HUES48 (cell line): ENCODE results near the gene ZBTB37.
"Not testable (repeated sequence)": the region's sequence is repeated elsewhere in the genome, so short reads cannot be mapped to it uniquely, and the experiment has no call there.

Experiments
- H3K27ac ChIP-seq: one replicate; pipeline ENCODE4 v1.7.0; 2013; ENCODE audit warnings: low read depth, low read length, inconsistent platforms
- H3K27me3 ChIP-seq: 2 replicates; pipeline ENCODE4 v1.6.1; 2013; ENCODE audit warnings: mild to moderate bottlenecking, low read length; ENCODE audit not compliant: control insufficient read depth, insufficient read depth
- H3K36me3 ChIP-seq: 2 replicates; pipeline ENCODE4 v1.6.1; 2013; ENCODE audit warnings: low read length; ENCODE audit not compliant: control insufficient read depth, insufficient read depth
- H3K4me1 ChIP-seq: 2 replicates; pipeline ENCODE4 v1.6.1; 2013; ENCODE audit warnings: mild to moderate bottlenecking, low read length; ENCODE audit not compliant: control insufficient read depth, insufficient read depth
- H3K4me3 ChIP-seq: 2 replicates; pipeline ENCODE4 v1.5.1; 2013; ENCODE audit warnings: mild to moderate bottlenecking, low read depth, low read length
- H3K9ac ChIP-seq: 2 replicates; pipeline ENCODE4 v1.6.1; 2013; ENCODE audit warnings: mild to moderate bottlenecking, low read depth, low read length, moderate library complexity
- H3K9me3 ChIP-seq: 2 replicates; pipeline ENCODE4 v1.6.1; 2013; ENCODE audit warnings: low read length; ENCODE audit not compliant: control insufficient read depth, insufficient read depth

Gene ZBTB37

GRCh38 chr1:173914366-173914871 is 46.2 kb downstream of the ZBTB37 start:
- H3K9me3 ChIP-seq: no peaks in the 10 kb centered on the region
- H3K4me1 ChIP-seq: no peaks in the 10 kb centered on the region
- H3K4me3 ChIP-seq: no peak overlapping the region
- no peaks in the 10 kb centered on the region for H3K27me3 ChIP-seq
- no peaks in the 10 kb centered on the region for H3K36me3 ChIP-seq
- no peak overlapping the region for H3K9ac ChIP-seq
- H3K27ac ChIP-seq: no peak overlapping the region

DNA sequence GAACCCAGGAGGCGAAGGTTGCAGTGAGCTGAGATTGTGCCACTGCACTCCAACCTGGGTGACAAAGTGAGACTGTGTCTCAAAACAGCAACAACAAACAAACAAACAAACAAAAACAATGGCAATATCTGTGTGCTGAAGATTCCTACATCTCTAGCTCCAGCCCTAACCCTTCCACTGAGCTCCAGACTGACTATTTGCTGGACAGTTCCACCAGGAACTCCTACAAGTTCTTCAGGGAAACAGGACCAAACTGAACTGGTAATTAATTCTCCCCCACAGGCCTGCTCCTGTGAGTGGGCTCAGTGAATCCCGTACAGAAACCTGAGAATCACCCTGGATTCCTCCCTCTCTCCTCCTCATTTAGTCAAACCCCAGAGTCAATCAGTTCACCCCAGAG is 47.4 kb downstream of the ZBTB37 start:
- Histone ChIP-seq H3K9ac (no peak overlapping the region), H3K36me3 (no peaks in the 10 kb centered on the region), H3K27ac (no peak overlapping the region), H3K9me3 (no peaks in the 10 kb centered on the region), H3K4me3 (no peak overlapping the region), H3K27me3 (no peaks in the 10 kb centered on the region), H3K4me1 (no peaks in the 10 kb centered on the region)

GRCh38 chr1:173916667-173917066 is 48.5 kb downstream of the ZBTB37 start:
- H3K27ac ChIP-seq: no peak overlapping the region
- H3K4me3 ChIP-seq: no peak overlapping the region
- no peaks in the 10 kb centered on the region for H3K36me3 ChIP-seq
- no peak overlapping the region for H3K9ac ChIP-seq
- H3K9me3 ChIP-seq: no peaks in the 10 kb centered on the region
- no peaks in the 10 kb centered on the region for H3K4me1 ChIP-seq
- H3K27me3 ChIP-seq: no peaks in the 10 kb centered on the region

- Histone ChIP-seq H3K4me3 (no peak within 1 kb of the TSS), H3K9me3 (no peaks in the 10 kb centered on the region), H3K27me3 (no peaks in the 10 kb centered on the region), H3K4me1 (no peaks in the 10 kb centered on the region), H3K36me3 (no peaks in the 10 kb centered on the region), H3K9ac (no peak within 1 kb of the TSS), H3K27ac (no peak within 1 kb of the TSS)
Observed at GRCh38 chr1:173917149-173917548, 49.0 kb downstream of the ZBTB37 start, which contains the start of gene SERPINC1. TSS of gene SERPINC1 (minus strand) at chr1:173917327. CDS start at chr1:173917259, 68 bp downstream.

GRCh38 chr1:173917635-173918493 is 49.7 kb downstream of the ZBTB37 start:
- Histone ChIP-seq H3K27ac (no peak overlapping the region), H3K4me3 (no peak overlapping the region), H3K36me3 (no peaks in the 10 kb centered on the region), H3K4me1 (no peaks in the 10 kb centered on the region), H3K27me3 (no peaks in the 10 kb centered on the region), H3K9me3 (no peaks in the 10 kb centered on the region), H3K9ac (no peak overlapping the region)

- Histone ChIP-seq H3K9ac (no peak overlapping the region), H3K27ac (no peak overlapping the region), H3K9me3 (no peaks in the 10 kb centered on the region), H3K27me3 (no peaks in the 10 kb centered on the region), H3K4me3 (no peak overlapping the region), H3K4me1 (no peaks in the 10 kb centered on the region), H3K36me3 (no peaks in the 10 kb centered on the region)
Observed at GRCh38 chr1:173920861-173921260, 52.7 kb downstream of the ZBTB37 start.

DNA sequence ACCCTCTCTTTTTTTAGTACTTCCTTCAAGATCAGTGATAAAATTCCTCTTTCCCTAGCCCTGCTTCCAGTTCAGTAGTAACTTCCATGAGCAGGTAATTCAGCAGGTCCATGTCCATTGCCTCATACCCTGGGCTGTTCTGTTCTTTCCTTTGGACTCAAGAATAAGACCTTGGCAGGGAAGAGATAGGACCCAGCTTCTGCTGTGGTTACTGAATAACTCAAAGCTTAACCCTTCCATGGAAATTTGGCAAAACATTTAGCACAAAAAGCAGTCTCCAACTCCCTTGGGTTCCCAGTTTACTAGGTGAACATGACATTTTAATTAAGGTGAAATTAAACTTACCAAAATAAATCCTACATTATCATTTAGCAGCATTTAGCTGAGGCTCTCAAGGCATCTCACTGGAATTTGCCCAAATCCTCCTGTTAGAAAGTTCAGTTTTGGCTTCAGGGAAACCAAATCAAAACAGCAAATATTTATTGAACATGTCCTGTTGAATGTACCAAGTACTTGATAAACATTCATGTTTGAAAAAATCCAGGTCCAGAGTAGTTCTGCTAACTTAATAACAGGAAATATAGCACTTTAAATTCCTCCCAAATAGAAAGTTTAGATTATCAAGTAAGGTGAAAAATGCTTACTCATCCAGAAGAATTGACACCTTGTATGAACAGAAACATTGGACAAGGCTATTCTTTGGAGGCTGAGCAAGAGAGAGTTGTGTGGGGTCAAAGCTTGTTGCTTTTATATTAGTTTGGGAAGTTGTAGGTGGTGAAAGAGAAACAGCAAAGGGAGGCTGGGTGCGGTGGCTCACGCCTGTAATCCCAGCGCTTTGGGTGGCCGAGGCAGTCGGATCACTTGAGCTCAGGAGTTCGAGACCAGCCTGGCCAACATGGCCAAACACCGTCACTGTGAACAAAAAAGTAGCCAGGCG is 57.4 kb downstream of the ZBTB37 start:
- no peaks in the 10 kb centered on the region for H3K36me3 ChIP-seq
- no peak overlapping the region for H3K9ac ChIP-seq
- no peaks in the 10 kb centered on the region for H3K9me3 ChIP-seq
- no peak overlapping the region for H3K4me3 ChIP-seq
- H3K27me3 ChIP-seq: no peaks in the 10 kb centered on the region
- no peak overlapping the region for H3K27ac ChIP-seq
- no peaks in the 10 kb centered on the region for H3K4me1 ChIP-seq

DNA sequence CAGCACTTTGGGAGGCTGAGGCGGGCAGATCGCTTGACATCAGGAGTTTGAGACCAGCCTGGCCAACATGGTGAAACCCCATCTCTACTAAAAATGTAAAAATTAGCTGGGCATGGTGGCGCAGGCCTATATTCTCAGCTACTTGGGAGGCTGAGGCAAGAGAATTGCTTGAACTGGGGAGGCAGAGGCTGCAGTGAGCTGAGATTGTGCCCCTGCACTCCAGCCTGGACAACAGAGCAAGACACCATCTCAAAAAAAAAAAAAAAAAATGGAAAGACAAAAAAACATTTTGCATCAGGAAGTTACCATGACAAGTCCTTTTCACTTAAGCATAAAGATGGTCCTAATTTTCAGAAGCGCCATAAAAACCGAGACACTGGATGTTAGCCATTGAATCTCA is 62.4 kb downstream of the ZBTB37 start:
- not testable (repeated sequence) for H3K4me3 ChIP-seq, H3K27ac ChIP-seq, H3K27me3 ChIP-seq, H3K9me3 ChIP-seq, H3K9ac ChIP-seq
- Histone ChIP-seq H3K36me3 (peaks cover 20% of the 10 kb centered on the region; the same call in 1 of the 2 replicates), H3K4me1 (peaks cover 18% of the 10 kb centered on the region)

DNA sequence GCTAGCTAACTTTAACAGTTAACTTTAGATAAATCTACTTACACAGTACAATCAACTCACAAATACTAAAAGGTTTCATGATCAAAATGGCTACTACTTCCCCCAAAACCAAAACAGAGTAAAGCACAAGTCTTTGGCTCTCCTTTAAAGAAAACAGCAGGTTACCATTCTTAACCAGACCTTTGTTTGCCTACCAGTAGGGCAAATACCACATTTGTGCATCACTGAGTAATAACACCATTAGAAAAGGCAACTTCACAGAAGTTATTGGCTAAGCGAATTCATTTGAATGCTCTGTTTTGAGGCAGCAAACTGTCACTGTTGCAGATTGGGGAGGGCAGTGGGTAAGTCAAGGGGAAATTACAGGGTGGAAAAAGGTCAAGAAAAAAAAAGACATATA is 66.3 kb downstream of the ZBTB37 start:
- Histone ChIP-seq H3K4me1 (peaks cover 18% of the 10 kb centered on the region), H3K4me3 (no peak overlapping the region), H3K36me3 (peaks cover 54% of the 10 kb centered on the region), H3K9me3 (no peaks in the 10 kb centered on the region), H3K27me3 (no peaks in the 10 kb centered on the region), H3K9ac (peak overlapping the region; percentile 18; the same call in 1 of the 2 replicates), H3K27ac (peak overlapping the region; percentile 75)

DNA sequence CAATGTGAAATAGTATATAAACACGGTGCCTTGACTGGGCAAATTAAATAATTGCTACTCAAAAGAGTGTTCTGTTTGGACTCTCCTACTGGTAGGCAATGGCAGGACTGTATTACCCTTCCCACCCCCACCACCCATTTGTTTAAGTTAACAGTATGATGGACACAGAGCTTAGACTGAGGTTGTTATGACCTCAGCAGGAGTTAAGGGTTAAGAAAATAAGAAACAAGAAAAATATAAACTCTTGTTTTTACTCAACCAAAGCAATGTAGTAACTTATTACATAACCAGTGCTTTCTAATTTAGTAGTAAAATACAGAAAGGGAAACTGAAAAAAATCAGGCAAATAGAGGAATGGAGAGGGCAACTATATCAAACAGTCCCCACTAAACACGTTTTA is 68.9 kb downstream of the ZBTB37 start:
- peaks cover 70% of the 10 kb centered on the region for H3K36me3 ChIP-seq
- no peak overlapping the region for H3K27ac ChIP-seq
- H3K4me3 ChIP-seq: no peak overlapping the region
- H3K27me3 ChIP-seq: no peaks in the 10 kb centered on the region
- no peak overlapping the region for H3K9ac ChIP-seq
- no peaks in the 10 kb centered on the region for H3K9me3 ChIP-seq
- peaks cover 18% of the 10 kb centered on the region for H3K4me1 ChIP-seq
